OCI-LY1 (cell line): Measurements from ENCODE around the gene KMT2A.

Experiments used
- H2AFZ ChIP-seq: fragments of 200-600 bp; sonication (generic), shearing (Covaris generic); 2 replicates; pipeline ENCODE4 v1.6.0; 2014; ENCODE audit warnings: antibody characterized with exemption, mild to moderate bottlenecking, low read length
- H3F3A ChIP-seq: fragments of 200-600 bp; sonication (generic), shearing (Covaris generic); 2 replicates; pipeline ENCODE4 v1.6.0; 2014; ENCODE audit warnings: mild to moderate bottlenecking, antibody characterized with exemption, low read length, moderate library complexity; ENCODE audit not compliant: insufficient read depth
- H3K27ac ChIP-seq: fragments of 200-600 bp; sonication (generic); 2 replicates; pipeline ENCODE4 v1.5.1; 2014; ENCODE audit warnings: low read length, mixed run types, mild to moderate bottlenecking, low read depth; ENCODE audit not compliant: poor library complexity, severe bottlenecking
- H3K27me3 ChIP-seq: fragments of 200-600 bp; sonication (generic); 2 replicates; pipeline ENCODE4 v1.6.0; 2014; ENCODE audit warnings: antibody characterized with exemption, mild to moderate bottlenecking, low read length, moderate library complexity; ENCODE audit not compliant: insufficient read depth
- H3K36me3 ChIP-seq: fragments of 200-600 bp; sonication (generic); 2 replicates; pipeline ENCODE4 v1.6.1; 2014; ENCODE audit warnings: mild to moderate bottlenecking, antibody characterized with exemption, low read length, moderate library complexity, mixed read lengths; ENCODE audit not compliant: insufficient read depth
- H3K4me1 ChIP-seq: fragments of 200-600 bp; sonication (generic); 2 replicates; pipeline ENCODE4 v1.5.1; 2014; ENCODE audit warnings: mild to moderate bottlenecking, low read length, moderate library complexity; ENCODE audit not compliant: insufficient read depth, severe bottlenecking
- H3K4me2 ChIP-seq: fragments of 200-600 bp; sonication (generic), shearing (Covaris generic); 2 replicates; pipeline ENCODE4 v1.6.1; 2014; ENCODE audit warnings: low read length
- H3K4me3 ChIP-seq: fragments of 200-600 bp; sonication (generic); 2 replicates; pipeline ENCODE4 v1.5.1; 2014; ENCODE audit warnings: low read length, low read depth, mild to moderate bottlenecking, mixed read lengths; ENCODE audit not compliant: poor library complexity, severe bottlenecking
- H3K79me2 ChIP-seq: fragments of 200-600 bp; shearing (Covaris generic); 2 replicates; pipeline ENCODE4 v1.6.1; 2016; ENCODE audit warnings: mixed run types, low read length, mixed read lengths; ENCODE audit not compliant: insufficient read depth
- H3K9ac ChIP-seq: fragments of 200-600 bp; sonication (generic), shearing (Covaris generic); 2 replicates; pipeline ENCODE4 v1.6.1; 2014; ENCODE audit warnings: mild to moderate bottlenecking, low read length, mixed read lengths
- H3K9me2 ChIP-seq: fragments of 200-600 bp; sonication (generic), shearing (Covaris generic); 2 replicates; pipeline ENCODE4 v1.6.1; 2014; ENCODE audit warnings: low read depth, mild to moderate bottlenecking, low read length, mixed read lengths
- H3K9me3 ChIP-seq: fragments of 200-600 bp; shearing (Covaris generic); 2 replicates; pipeline ENCODE4 v1.6.1; 2014; ENCODE audit warnings: low read length, mixed read lengths
- H4K20me1 ChIP-seq: fragments of 200-600 bp; sonication (generic), shearing (Covaris generic); 2 replicates; pipeline ENCODE4 v1.6.0; 2016; ENCODE audit warnings: mild to moderate bottlenecking, low read length; ENCODE audit not compliant: insufficient read depth
- EZH2 ChIP-seq: fragments of 200-600 bp; sonication (generic), shearing (Covaris generic); IDR thresholded peaks from 2 replicates; pipeline ENCODE4 v1.8.0; 2017; ENCODE audit warnings: borderline replicate concordance, mixed run types, mild to moderate bottlenecking, antibody characterized with exemption, low read length, moderate library complexity, mixed read lengths
- TF ChIP-seq, protein P1 (sequence below): fragments of 200-600 bp; sonication (generic), shearing (Covaris generic); IDR thresholded peaks from 2 replicates; pipeline ENCODE4 v1.5.1; 2017; ENCODE audit warnings: mild to moderate bottlenecking, antibody characterized with exemption, low read length, moderate library complexity, mixed read lengths

KMT2A gene

DNA sequence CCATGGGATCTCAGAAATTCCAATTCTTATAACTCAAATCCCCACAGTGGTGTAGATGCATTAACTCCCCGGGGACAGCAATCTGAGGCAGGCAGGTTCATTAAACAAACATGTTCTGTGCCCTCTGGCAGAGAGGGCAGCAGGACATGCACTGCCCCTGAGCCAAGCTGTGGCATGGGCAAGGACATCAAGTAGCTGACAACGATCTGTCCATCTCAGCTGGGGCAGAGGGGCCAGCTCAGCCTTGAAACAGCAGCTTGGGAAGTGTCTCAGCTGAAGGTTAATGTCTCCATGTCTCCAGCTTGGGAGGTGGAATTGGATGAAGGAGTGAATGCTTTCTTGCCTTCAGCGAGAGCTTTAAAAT, 108.3 kb downstream of the KMT2A start:
- H3K79me2 ChIP-seq, result no peaks in the 10 kb centered on the region
- no peaks in the 10 kb centered on the region for H4K20me1 ChIP-seq
- no peaks in the 10 kb centered on the region for H3K9me3 ChIP-seq
- H3K27ac ChIP-seq, result no peak overlapping the region
- no peak overlapping the region for H3K4me2 ChIP-seq
- H3K4me3 ChIP-seq, result no peak overlapping the region
- no peak overlapping the region for H2AFZ ChIP-seq
- H3K4me1 ChIP-seq, result no peaks in the 10 kb centered on the region
- TF ChIP-seq, protein P1, sequence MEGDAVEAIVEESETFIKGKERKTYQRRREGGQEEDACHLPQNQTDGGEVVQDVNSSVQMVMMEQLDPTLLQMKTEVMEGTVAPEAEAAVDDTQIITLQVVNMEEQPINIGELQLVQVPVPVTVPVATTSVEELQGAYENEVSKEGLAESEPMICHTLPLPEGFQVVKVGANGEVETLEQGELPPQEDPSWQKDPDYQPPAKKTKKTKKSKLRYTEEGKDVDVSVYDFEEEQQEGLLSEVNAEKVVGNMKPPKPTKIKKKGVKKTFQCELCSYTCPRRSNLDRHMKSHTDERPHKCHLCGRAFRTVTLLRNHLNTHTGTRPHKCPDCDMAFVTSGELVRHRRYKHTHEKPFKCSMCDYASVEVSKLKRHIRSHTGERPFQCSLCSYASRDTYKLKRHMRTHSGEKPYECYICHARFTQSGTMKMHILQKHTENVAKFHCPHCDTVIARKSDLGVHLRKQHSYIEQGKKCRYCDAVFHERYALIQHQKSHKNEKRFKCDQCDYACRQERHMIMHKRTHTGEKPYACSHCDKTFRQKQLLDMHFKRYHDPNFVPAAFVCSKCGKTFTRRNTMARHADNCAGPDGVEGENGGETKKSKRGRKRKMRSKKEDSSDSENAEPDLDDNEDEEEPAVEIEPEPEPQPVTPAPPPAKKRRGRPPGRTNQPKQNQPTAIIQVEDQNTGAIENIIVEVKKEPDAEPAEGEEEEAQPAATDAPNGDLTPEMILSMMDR, result no peak
- no peaks in the 10 kb centered on the region for H3K36me3 ChIP-seq
- H3K27me3 ChIP-seq, result no peaks in the 10 kb centered on the region
- H3K9me2 ChIP-seq, result no peaks in the 10 kb centered on the region
- no peak overlapping the region for H3K9ac ChIP-seq
- no peaks in the 10 kb centered on the region for H3F3A ChIP-seq

- Histone ChIP-seq H3F3A (no peaks in the 10 kb centered on the region), H3K36me3 (no peaks in the 10 kb centered on the region), H3K27me3 (no peaks in the 10 kb centered on the region), H3K9me2 (no peaks in the 10 kb centered on the region), H3K4me1 (no peaks in the 10 kb centered on the region), H3K27ac (no peak overlapping the region), H4K20me1 (no peaks in the 10 kb centered on the region), H3K4me2 (no peak overlapping the region), H3K79me2 (no peaks in the 10 kb centered on the region), H3K9ac (no peak overlapping the region), H2AFZ (no peak overlapping the region), H3K4me3 (no peak overlapping the region), H3K9me3 (no peaks in the 10 kb centered on the region)
- TF ChIP-seq, protein P1, result no peak
- TF ChIP-seq EZH2, result no peak
Measured at GRCh38 chr11:118545533-118545932, 109.2 kb downstream of the KMT2A start.

DNA sequence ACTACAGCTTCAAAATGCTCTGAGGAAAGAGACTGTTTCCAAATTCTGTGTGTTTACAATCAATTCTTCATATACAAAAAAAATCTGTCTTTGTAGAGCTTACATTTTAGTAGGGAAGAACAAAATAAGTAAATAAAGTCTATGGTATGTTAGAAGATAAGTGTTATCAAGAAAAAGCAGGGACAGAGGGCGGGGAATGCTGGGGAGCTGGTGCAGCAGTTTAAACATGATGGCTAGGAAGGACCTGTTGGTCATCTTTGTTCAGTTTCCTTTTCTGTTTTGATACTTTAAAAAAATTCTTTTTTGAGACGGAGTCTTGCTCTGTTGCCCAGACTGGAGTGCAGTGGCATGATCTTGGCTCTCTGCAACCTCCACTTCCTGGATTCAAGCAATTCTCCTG, 110.8 kb downstream of the KMT2A start:
- Histone ChIP-seq H4K20me1 (no peaks in the 10 kb centered on the region), H3K79me2 (no peaks in the 10 kb centered on the region), H3K9me3 (no peaks in the 10 kb centered on the region), H3K36me3 (no peaks in the 10 kb centered on the region; the same call in 1 of the 2 replicates), H3K9ac (no peak overlapping the region), H3K4me2 (no peak overlapping the region), H3K27ac (no peak overlapping the region), H3K4me1 (no peaks in the 10 kb centered on the region), H2AFZ (no peak overlapping the region), H3K27me3 (no peaks in the 10 kb centered on the region), H3K9me2 (no peaks in the 10 kb centered on the region), H3K4me3 (no peak overlapping the region), H3F3A (no peaks in the 10 kb centered on the region)
- TF ChIP-seq EZH2, result no peak
- TF ChIP-seq, protein P1, result no peak
